DND-41 (cell line): ENCODE results near the gene DACH1.

Source experiments
- ATAC-seq: fragments of 200-7000 bp; cut with Tn5 transposase; 3 replicates; pipeline ENCODE4 v1.9.1; 2021; ENCODE audit warnings: low read depth; ENCODE audit not compliant: insufficient read depth
- DNase-seq: peaks from one replicate; pipeline ENCODE4 v3.0.0-alpha.2; 2020
- H2AFZ ChIP-seq: 2 replicates; pipeline ENCODE4 v1.6.0; 2012; ENCODE audit warnings: low read depth, low read length
- H3K27ac ChIP-seq: 2 replicates; pipeline ENCODE4 v1.5.1; 2012; ENCODE audit warnings: low read length, inconsistent platforms
- H3K27me3 ChIP-seq: fragments of 200-600 bp; sonication (generic); 2 replicates; pipeline ENCODE4 v1.6.0; 2012; ENCODE audit warnings: low read length, mild to moderate bottlenecking, inconsistent platforms; ENCODE audit not compliant: insufficient read depth, poor library complexity
- H3K36me3 ChIP-seq: 2 replicates; pipeline ENCODE4 v1.5.1; 2012; ENCODE audit warnings: low read length, inconsistent platforms; ENCODE audit not compliant: insufficient read depth
- H3K4me1 ChIP-seq: 2 replicates; pipeline ENCODE4 v1.5.1; 2012; ENCODE audit warnings: mild to moderate bottlenecking, low read length; ENCODE audit not compliant: insufficient read depth
- H3K4me2 ChIP-seq: 2 replicates; pipeline ENCODE4 v1.6.0; 2012; ENCODE audit warnings: mild to moderate bottlenecking, moderate library complexity, low read length, inconsistent platforms; ENCODE audit not compliant: insufficient read depth
- H3K4me3 ChIP-seq, 2 experiments: fragments of 200-600 bp in 1 of 2; shearing (Covaris generic) in 1 of 2; 2 replicates each; pipeline ENCODE4 v1.5.1; 2012 to 2016; ENCODE audit warnings: inconsistent platforms in 2 of 2, low read length in 2 of 2, mild to moderate bottlenecking in 2 of 2, low read depth in 1 of 2, moderate library complexity in 1 of 2
- H3K79me2 ChIP-seq: 2 replicates; pipeline ENCODE4 v1.6.0; 2012; ENCODE audit warnings: low read length, inconsistent platforms; ENCODE audit not compliant: insufficient read depth
- H3K9ac ChIP-seq: 2 replicates; pipeline ENCODE4 v1.6.0; 2012; ENCODE audit warnings: low read depth, mild to moderate bottlenecking, inconsistent platforms, low read length, moderate library complexity
- H3K9me3 ChIP-seq: 2 replicates; pipeline ENCODE4 v1.5.1; 2012; ENCODE audit warnings: low read length, moderate library complexity, mild to moderate bottlenecking, inconsistent platforms; ENCODE audit not compliant: insufficient read depth, severe bottlenecking
- H4K20me1 ChIP-seq: 2 replicates; pipeline ENCODE4 v1.6.0; 2012; ENCODE audit warnings: low read length; ENCODE audit not compliant: insufficient read depth
- CTCF ChIP-seq: IDR thresholded peaks from 2 replicates; pipeline ENCODE4 v1.5.1; 2012; ENCODE audit warnings: borderline replicate concordance, low read length, moderate library complexity, mild to moderate bottlenecking; ENCODE audit not compliant: poor library complexity, severe bottlenecking; ENCODE audit errors: extremely low read depth
- EZH2 ChIP-seq: IDR thresholded peaks from 3 replicates; pipeline ENCODE4 v1.6.1; 2012; ENCODE audit warnings: borderline replicate concordance, low read depth, mild to moderate bottlenecking, moderate library complexity, low read length, inconsistent platforms; ENCODE audit not compliant: severe bottlenecking

Gene DACH1

GRCh38 chr13:71882120-71882519 lies 15.1 kb upstream of the DACH1 start:
- DNase-seq (no peak), ATAC-seq (no peak)
- H4K20me1 ChIP-seq, result no peaks in the 10 kb centered on the region
- H2AFZ ChIP-seq, result no peak overlapping the region
- H3K9me3 ChIP-seq, result no peaks in the 10 kb centered on the region
- no peaks in the 10 kb centered on the region for H3K27me3 ChIP-seq
- TF ChIP-seq EZH2 (no peak), CTCF (no peak)
- no peaks in the 10 kb centered on the region for H3K36me3 ChIP-seq
- H3K27ac ChIP-seq, result no peak overlapping the region
- 0 out of 2 replicates have a peak, but pooled peaks cover 2% of the 10 kb centered on the region for H3K4me1 ChIP-seq
- H3K79me2 ChIP-seq, result no peaks in the 10 kb centered on the region
- no peak overlapping the region for H3K4me2 ChIP-seq
- no peak overlapping the region for H3K9ac ChIP-seq
- no peak overlapping the region for H3K4me3 ChIP-seq

- Histone ChIP-seq H2AFZ (no peak overlapping the region), H3K36me3 (no peaks in the 10 kb centered on the region), H3K9ac (no peak overlapping the region), H3K27ac (no peak overlapping the region), H3K27me3 (no peaks in the 10 kb centered on the region), H4K20me1 (no peaks in the 10 kb centered on the region), H3K4me2 (no peak overlapping the region), H3K4me1 (0 out of 2 replicates have a peak, but pooled peaks cover 2% of the 10 kb centered on the region), H3K79me2 (no peaks in the 10 kb centered on the region), H3K4me3 (no peak overlapping the region), H3K9me3 (no peaks in the 10 kb centered on the region)
- no peak for ATAC-seq
- no peak for DNase-seq
- TF ChIP-seq CTCF (no peak), EZH2 (no peak)
These were observed 13.9 kb upstream of the DACH1 start for GRCh38 chr13:71880753-71881541.

- Histone ChIP-seq H3K27me3 (no peaks in the 10 kb centered on the region), H3K4me1 (0 out of 2 replicates have a peak, but pooled peaks cover 2% of the 10 kb centered on the region), H3K36me3 (no peaks in the 10 kb centered on the region), H3K9ac (no peak overlapping the region), H3K4me3 (no peak overlapping the region), H4K20me1 (no peaks in the 10 kb centered on the region), H2AFZ (no peak overlapping the region), H3K79me2 (no peaks in the 10 kb centered on the region), H3K4me2 (no peak overlapping the region), H3K27ac (no peak overlapping the region), H3K9me3 (no peaks in the 10 kb centered on the region)
- TF ChIP-seq CTCF (no peak), EZH2 (no peak)
- ATAC-seq (no peak), DNase-seq (no peak)
These were observed 12.9 kb upstream of the DACH1 start for GRCh38 chr13:71879808-71880344.
